Caki2 (cell line): ENCODE data around the gene POFUT1. TPM values are rescaled to one million over a fixed set of nuclear protein-coding genes. Genes with fewer than 3 reads are reported as not detected.
"Not testable (repeated sequence)": the region's sequence is repeated elsewhere in the genome, so short reads cannot be mapped to it uniquely, and the experiment has no call there.

ENCODE experiments used
- DNase-seq: peaks from one replicate; pipeline ENCODE4 v3.0.0-alpha.2; 2015; ENCODE audit warnings: low read depth
- in situ Hi-C: cut with HindIII; loops from 2 replicates; pipeline ENCODE4 v1.10.0; 2016; ENCODE audit warnings: low sequenced_read_pairs, low pct_unique_long_range_greater_than_20kb, mixed read lengths
- total RNA-seq: library from RNA; depleted of rRNA; stranded (reverse); fragments of >200 nt; shearing (Covaris generic); gene quantifications from 2 replicates; pipeline ENCODE4 v1.2.3, GENCODE V29; 2014; ENCODE audit warnings: low replicate concordance; rRNA removed

Gene POFUT1
- 62.2 and 65.7 TPM in 2 replicates for total RNA-seq

GRCh38 chr20:32207626-32208498 is at the start of gene POFUT1, which contains the start of gene PLAGL2:
POFUT1 (plus strand) TSS chr20:32207880; CDS start chr20:32207942, 62 bp downstream.
PLAGL2 (minus strand) TSS chr20:32207743; CDS start chr20:32202178, 5,565 bp downstream.
- in situ Hi-C loops, result no loop called here
- DNase-seq, result peak; percentile 88

GRCh38 chr20:32158351-32158750 is 49.3 kb upstream of the POFUT1 start:
- no peak for DNase-seq
- in situ Hi-C loops, result no loop called here

DNA sequence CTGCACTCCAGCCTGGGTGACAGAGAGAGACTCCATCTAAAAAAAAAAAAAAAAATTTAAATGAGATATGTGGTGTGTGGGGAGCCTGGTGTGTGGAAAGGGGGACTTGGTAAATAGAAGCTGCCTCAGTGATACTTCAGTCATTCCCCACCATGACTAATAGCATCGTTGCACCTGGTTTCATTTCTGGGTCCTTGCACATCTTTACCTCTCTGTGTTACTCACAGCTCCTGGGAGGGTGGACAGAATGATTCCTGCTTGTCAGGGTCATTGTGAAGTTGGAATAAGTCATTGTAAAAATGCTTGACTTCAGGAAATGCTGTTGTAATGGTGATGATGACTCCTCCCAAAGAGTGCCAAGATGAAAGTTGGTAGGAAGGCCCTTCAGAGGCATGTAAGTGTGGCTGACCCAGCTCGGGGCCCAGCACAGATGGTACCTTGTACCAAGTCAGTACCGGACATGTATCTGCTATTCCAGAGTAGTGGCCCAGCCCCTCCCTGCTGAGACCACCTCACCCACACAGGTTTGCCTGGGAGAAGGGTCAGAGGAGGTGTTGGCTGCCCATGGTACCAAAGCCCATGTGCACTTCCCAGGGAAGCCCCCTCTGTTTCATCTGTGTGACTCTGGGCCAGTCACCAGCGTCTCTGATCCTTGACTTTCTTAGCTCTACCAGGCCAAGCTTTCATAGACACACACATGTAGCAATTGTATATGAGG is 48.6 kb upstream of the POFUT1 start:
- in situ Hi-C loops, result no loop called here
- no peak for DNase-seq

DNA sequence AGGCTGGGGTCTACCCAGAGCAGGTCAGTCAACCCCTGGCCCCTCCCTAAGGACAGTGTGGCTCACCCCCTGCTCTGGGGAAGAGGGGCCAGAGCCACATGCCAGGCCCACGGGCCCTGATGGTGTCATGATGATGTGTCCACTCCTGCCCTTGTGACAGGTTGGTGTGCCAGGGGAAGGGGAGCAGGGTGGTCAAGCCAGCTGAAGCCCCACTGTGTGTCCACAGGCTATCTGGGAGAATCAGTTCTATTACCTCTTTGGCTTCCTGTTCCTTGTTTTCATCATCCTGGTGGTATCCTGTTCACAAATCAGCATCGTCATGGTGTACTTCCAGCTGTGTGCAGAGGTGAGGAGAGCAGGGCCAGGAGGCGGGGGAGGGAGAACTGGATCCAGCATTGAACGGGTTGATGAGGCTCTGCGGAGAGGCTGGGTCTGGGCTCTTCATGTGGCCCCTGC is 47.9 kb upstream of the POFUT1 start:
- no peak for DNase-seq
- in situ Hi-C loops, result no loop called here

DNA sequence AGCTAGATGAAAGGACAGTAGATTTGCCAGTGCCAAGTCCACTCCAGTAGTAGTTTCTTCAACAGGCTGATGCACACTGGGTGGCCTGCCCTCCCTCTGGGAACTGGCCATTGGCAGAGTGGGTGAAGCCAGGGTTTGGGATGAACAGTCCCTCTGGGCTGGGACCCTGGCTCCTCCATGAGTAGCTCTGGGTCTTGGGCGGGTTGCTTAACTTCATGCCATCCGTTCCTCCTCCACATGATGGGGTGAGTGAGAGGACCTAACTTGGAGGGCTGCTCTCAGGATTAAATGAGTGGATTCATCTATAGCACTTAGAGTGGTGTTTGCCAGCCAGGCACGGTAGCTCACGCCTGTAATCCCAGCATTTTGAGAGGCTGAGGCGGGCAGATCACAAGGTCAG is 47.3 kb upstream of the POFUT1 start:
- DNase-seq, result no peak
- in situ Hi-C loops, result no loop called here

DNA sequence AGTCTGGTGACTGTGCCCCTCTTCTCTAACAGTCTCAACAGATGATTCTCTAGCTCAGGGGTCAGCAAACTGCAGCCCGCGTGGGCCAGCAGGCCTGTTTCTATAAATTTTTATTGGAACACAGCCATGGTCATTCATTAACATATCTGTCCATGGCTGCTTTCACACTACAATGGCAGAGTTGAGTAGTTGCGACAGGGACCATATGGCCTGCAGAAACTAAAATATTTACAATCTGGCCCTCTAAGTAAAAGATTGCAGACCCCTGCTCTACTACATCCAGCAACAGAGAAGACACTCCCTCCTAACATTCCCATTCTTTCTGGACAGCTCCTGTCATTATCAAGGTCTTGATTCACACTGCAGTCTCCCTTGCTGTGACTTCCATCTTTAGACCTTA is 45.3 kb upstream of the POFUT1 start:
- DNase-seq, result no peak
- in situ Hi-C loops, result no loop called here

DNA sequence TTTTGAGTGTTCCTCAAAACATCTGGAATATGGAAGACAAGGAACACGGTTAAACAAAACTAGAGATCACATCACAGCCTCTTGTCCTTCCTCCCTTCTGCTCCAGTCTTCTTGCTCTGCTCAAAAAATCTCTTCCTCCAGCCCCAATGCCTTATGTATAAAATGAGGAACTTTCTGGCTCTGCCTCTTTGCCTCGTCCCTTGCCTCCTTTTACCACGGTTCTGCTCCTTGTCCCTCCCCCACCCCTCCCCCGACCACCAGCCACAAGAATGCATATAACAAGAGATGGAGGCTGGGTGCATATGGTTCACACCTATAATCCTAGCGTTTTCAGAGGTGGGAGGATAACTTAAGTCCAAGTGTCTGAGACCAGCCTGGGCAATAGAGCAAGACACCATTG is 43.7 kb upstream of the POFUT1 start:
- DNase-seq, result no peak
- in situ Hi-C loops, result no loop called here

- no peak for DNase-seq
- in situ Hi-C loops, result no loop called here
Measured at GRCh38 chr20:32164984-32165735, 42.5 kb upstream of the POFUT1 start.

GRCh38 chr20:32165836-32166545 is 41.7 kb upstream of the POFUT1 start:
- in situ Hi-C loops, result no loop called here

DNA sequence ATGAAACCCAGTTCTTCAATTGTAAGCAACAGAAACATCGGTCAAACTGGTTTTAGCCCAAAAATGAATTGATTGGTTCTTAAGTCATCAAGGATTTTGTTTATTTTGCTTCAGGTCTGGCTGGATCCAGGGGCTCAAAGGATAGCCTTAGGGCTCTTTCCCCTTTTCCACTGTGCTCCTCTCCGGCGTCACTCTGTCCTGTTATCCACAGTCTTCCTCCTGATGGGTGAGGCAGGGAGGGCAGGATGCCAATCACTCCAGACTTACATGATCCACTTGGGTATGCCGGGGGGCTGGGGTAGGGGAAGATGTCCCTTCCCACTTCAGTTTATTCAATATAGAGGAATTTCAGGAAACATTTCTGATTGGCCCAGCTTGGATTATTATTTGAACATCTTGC is 40.1 kb upstream of the POFUT1 start:
- in situ Hi-C loops, result no loop called here
- no peak for DNase-seq

More at GRCh38 chr20:32165836-32166545, 41.7 kb upstream of the POFUT1 start:
- no peak for DNase-seq

GRCh38 chr20:32168184-32168910 is 39.3 kb upstream of the POFUT1 start:
- peak; percentile 39 for DNase-seq
- in situ Hi-C loops, result no loop called here

- DNase-seq, in situ Hi-C loops: not testable (repeated sequence)
Measured at GRCh38 chr20:32177696-32178095, 30.0 kb upstream of the POFUT1 start.

GRCh38 chr20:32179515-32179914 is 28.2 kb upstream of the POFUT1 start:
- in situ Hi-C loops, result no loop called here
- no peak for DNase-seq

- in situ Hi-C loops, result no loop called here
- no peak for DNase-seq
Measured at GRCh38 chr20:32179934-32180333, 27.7 kb upstream of the POFUT1 start.

DNA sequence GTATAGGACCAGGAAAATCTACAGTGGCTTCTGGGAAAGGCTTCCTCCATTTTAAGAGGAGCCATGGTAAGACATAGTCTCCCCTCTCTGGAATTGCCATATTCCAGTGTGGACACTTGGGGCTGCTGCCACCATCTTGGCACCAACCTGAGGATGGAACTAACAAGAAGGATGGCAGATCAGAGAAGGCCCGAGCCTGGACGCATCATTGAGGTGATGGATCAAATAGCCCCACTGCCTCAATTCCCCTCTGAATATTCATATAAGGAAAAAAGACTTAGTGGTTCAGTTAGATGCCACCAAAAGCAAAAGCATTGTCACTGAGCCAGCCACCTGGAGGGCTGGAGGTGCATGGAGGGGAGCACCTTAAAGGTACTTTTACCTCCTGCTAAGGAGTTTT is 26.1 kb upstream of the POFUT1 start:
- in situ Hi-C loops, result no loop called here
- DNase-seq, result no peak

- DNase-seq, result no peak
- in situ Hi-C loops, result no loop called here
Measured at GRCh38 chr20:32183947-32184635, 23.6 kb upstream of the POFUT1 start.
